SU-DHL-6 (cell line): ENCODE data around the gene TMEM108.

ENCODE experiments used
- EZH2phosphoT487 ChIP-seq: fragments of 200-600 bp; sonication (generic), shearing (Covaris generic); conservative IDR thresholded peaks from 2 replicates; pipeline ENCODE4 v1.6.1; 2018; ENCODE audit warnings: mild to moderate bottlenecking, antibody characterized with exemption, low read length, moderate library complexity, mixed read lengths
- TF ChIP-seq, protein P1 (sequence below): fragments of 200-600 bp; sonication (generic); IDR thresholded peaks from one replicate; pipeline ENCODE4 v1.5.1; 2017; ENCODE audit warnings: antibody characterized with exemption, mild to moderate bottlenecking, low read length, moderate library complexity; ENCODE audit not compliant: insufficient read depth, poor library complexity, severe bottlenecking

DNA sequence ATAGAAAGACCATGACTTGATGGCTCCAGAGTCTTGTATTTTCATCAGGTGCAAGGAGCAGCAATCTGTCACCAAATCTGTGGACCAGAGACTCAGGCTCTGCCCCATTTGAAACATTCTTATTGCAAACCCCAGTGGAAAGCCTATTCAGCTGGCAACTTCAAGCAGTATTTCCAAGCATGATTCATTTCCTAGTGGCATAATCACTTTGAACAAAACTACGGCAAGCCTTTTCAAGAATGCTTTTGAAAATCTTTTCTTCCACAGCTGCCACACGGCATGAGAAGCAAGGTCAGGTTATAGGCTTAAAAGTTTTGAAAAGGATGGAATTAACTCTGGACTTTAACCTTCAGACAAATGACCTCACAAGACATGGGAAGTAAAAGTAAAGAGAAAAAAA is 239.6 kb downstream of the TMEM108 start:
- TF ChIP-seq, protein P1, sequence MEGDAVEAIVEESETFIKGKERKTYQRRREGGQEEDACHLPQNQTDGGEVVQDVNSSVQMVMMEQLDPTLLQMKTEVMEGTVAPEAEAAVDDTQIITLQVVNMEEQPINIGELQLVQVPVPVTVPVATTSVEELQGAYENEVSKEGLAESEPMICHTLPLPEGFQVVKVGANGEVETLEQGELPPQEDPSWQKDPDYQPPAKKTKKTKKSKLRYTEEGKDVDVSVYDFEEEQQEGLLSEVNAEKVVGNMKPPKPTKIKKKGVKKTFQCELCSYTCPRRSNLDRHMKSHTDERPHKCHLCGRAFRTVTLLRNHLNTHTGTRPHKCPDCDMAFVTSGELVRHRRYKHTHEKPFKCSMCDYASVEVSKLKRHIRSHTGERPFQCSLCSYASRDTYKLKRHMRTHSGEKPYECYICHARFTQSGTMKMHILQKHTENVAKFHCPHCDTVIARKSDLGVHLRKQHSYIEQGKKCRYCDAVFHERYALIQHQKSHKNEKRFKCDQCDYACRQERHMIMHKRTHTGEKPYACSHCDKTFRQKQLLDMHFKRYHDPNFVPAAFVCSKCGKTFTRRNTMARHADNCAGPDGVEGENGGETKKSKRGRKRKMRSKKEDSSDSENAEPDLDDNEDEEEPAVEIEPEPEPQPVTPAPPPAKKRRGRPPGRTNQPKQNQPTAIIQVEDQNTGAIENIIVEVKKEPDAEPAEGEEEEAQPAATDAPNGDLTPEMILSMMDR = no peak
- no peak for TF ChIP-seq EZH2phosphoT487
